ENCODE results near the gene CLASRP.
"Not testable (repeated sequence)": the region's sequence is repeated elsewhere in the genome, so short reads cannot be mapped to it uniquely, and the experiment has no call there.

The CLASRP gene

GRCh38 chr19:45118106-45118505 lies 79.3 kb downstream of the CLASRP start:
- Histone ChIP-seq H3K9ac (ENCODE audit: low read length) (peak overlapping the region; percentile 8), H3K4me3 (ENCODE audit: low read length) (no peak overlapping the region), H3K27me3 (ENCODE audit: control insufficient read depth, insufficient read depth, low read length) (no peaks in the 10 kb centered on the region), H3K4me1 (ENCODE audit: control insufficient read depth, insufficient read depth, low read length) (peaks cover 82% of the 10 kb centered on the region), H3K36me3 (ENCODE audit: control insufficient read depth, insufficient read depth, low read length) (no peaks in the 10 kb centered on the region), H3K9me3 (ENCODE audit: control insufficient read depth, low read length) (no peaks in the 10 kb centered on the region)

DNA sequence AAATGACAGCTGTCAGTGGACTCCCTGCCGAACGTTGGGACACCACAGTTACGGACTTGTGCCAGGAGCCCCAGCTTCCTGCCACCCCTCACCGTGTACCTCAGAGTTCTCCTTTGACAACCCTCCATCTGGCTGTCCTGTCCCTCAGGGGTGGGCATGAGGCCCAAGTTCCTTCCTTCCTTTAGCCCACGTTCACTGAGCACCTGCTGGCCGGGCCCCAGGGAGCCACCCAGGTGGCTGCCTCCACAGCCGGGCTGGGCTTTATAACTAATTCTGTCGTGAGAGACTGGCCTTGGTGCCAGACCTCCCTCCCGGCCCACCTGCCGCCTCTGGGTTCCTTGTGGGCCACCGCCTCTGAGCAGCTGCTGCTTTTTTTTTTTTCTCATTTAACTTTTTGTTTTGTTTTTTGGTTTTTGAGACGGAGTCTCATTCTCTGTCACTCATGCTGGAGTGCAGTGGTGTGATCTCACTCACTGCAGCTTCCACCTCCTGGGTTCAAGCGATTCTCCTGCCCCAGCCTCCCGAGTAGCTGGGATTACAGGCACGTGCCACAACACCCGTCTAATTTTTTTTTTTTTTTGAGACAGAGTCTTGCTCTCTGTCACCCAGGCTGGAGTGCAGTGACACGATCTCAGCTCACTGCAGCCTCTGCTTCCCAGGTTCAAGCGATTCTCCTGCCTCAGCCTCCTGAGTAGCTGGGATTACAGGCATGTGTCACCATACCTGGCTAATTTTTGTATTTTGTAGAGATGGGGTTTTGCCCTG lies 79.9 kb downstream of the CLASRP start:
- not testable (repeated sequence) for H3K4me3 ChIP-seq (ENCODE audit: low read length); H3K9me3 ChIP-seq (ENCODE audit: control insufficient read depth, low read length); H3K27me3 ChIP-seq (ENCODE audit: control insufficient read depth, insufficient read depth, low read length); H3K36me3 ChIP-seq (ENCODE audit: control insufficient read depth, insufficient read depth, low read length)
- peak overlapping the region; percentile 8 for H3K9ac ChIP-seq (ENCODE audit: low read length)
- peaks cover 82% of the 10 kb centered on the region for H3K4me1 ChIP-seq (ENCODE audit: control insufficient read depth, insufficient read depth, low read length)

DNA sequence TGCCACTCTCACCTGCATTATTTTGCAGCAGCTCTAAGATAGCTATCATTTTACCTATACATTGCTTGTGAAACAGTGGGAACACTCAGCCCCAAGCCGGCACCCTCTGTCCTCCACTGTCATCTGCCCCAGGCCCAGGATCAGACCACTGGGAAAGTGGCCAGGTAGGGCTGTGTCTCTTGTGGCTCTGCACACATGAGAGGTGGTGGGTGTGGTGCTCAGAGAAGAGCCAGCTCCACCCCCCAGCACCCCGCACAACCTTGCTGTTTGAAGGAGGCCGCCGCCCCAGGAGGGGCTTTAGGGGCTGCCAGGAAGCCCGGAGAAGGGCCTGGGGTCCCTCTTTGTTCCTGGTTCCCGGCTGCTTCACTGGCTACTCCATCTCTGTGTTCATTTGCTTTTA lies 80.7 kb downstream of the CLASRP start:
- Histone ChIP-seq H3K9me3 (ENCODE audit: control insufficient read depth, low read length) (no peaks in the 10 kb centered on the region), H3K4me1 (ENCODE audit: control insufficient read depth, insufficient read depth, low read length) (peaks cover 80% of the 10 kb centered on the region), H3K9ac (ENCODE audit: low read length) (no peak overlapping the region), H3K4me3 (ENCODE audit: low read length) (no peak overlapping the region), H3K36me3 (ENCODE audit: control insufficient read depth, insufficient read depth, low read length) (no peaks in the 10 kb centered on the region), H3K27me3 (ENCODE audit: control insufficient read depth, insufficient read depth, low read length) (no peaks in the 10 kb centered on the region)
